Activated CD8-positive, alpha-beta memory T cell treated with anti-CD3 and anti-CD28 coated beads, Interleukin-2, amount 50 U/mL, for 24 hours (primary cell): Measurements from ENCODE around the gene GUCA1A.
"Not testable (repeated sequence)": the region's sequence is repeated elsewhere in the genome, so short reads cannot be mapped to it uniquely, and the experiment has no call there.

Experiments
- DNase-seq: peaks from one replicate; pipeline ENCODE4 v3.0.0-alpha.2; 2020; ENCODE audit errors: extremely low read depth

The GUCA1A gene

DNA sequence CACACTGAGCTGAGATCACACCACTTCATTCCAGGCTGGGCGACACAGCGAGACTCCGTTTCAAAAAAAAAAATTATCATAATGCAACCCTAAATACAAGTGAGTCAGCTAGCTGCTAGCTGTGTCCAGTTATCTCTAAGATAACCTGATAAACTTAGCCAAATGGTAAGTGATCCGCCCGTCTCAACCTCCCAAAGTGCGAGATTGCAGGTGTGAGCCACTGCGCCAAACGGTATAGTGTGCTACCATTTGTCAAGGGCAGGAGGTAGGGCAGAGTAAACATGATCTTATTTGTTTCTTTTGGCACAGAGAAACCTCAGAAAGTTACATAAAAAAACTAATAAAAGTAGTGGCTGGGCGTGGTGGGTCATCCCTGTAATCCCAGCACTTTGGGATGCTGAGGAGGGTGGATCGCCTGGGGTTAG, 26.0 kb upstream of the GUCA1A start:
- DNase-seq, result no peak

GRCh38 chr6:42148058-42148457, 25.1 kb upstream of the GUCA1A start:
- DNase-seq, result no peak

- no peak for DNase-seq
These were observed 22.9 kb upstream of the GUCA1A start for GRCh38 chr6:42150254-42150653.

DNA sequence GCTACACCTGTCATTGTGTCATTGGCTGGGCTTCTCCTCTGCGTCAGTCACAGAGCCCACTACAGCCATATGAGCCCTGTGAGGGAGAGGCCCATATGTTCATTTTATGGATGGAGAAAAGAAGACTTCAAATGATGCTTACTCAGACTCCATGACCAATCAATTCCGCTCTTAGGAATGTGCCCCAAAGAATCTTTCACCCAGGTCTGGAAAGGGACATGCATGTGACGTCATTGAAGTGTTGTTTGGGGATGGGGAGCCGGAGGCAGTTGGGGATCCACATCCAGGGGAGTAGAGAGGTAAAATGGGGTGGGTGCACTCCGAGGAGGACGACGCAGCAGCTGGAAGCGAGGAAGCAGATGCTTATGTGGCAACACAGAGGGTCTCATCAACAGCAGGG, 21.1 kb upstream of the GUCA1A start:
- no peak for DNase-seq

DNA sequence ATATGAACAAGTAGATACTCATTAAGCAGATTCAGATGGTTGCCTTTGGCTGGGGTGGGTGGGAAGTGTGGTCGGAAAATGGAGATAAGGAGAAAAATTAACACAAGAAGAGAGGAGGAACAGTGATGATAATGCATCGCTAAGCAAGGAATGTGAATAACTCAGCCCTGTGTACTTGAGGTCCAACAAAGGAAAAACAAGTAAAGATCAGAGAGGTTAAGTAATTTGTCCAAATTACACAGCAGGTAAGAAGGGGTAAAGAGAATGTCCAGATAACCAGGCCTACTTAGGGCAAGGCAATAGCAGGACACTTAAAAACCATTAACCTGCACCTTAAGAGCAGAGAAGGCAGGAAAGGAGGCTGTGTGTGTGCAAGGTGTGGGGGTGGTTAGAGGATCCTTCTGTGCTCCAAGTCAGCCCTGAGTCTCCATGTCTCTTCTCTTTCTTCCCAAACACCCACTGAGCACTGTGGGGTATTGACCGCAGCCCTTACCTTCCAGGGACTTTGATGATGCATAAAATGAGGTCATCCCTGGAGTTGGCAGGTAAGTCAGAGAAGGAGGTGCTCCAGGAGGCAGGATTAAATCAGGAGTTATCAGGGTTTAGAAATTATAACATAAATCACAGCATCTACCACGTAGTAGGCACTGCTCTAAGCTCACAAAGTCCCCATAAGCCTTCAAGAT, 20.5 kb upstream of the GUCA1A start:
- DNase-seq, result not testable (repeated sequence)

GRCh38 chr6:42153921-42154320, 19.2 kb upstream of the GUCA1A start:
- no peak for DNase-seq

- DNase-seq, result no peak
These were observed 18.5 kb upstream of the GUCA1A start for GRCh38 chr6:42154461-42155209.

DNA sequence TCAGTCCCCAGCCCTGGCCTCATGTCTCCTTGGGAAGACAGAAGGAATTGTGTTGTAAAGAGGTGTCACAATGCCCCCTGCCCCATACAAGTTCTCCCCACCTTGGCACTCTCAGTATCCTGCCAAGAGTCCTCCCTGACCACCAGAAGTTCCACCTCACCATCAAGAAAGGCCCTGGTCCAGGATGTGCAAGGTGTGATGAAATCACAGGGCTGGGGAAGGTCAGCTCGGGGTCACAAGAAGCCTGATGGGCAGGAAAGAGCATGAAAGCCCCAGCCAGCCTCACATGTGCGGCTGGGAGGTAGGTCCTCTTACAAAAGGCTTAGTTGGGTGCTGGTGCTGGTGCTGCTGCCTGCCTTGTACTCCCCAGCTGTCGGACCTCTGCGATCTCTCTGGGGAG, 17.9 kb upstream of the GUCA1A start:
- DNase-seq, result no peak

GRCh38 chr6:42156638-42157037, 16.5 kb upstream of the GUCA1A start:
- no peak for DNase-seq

DNA sequence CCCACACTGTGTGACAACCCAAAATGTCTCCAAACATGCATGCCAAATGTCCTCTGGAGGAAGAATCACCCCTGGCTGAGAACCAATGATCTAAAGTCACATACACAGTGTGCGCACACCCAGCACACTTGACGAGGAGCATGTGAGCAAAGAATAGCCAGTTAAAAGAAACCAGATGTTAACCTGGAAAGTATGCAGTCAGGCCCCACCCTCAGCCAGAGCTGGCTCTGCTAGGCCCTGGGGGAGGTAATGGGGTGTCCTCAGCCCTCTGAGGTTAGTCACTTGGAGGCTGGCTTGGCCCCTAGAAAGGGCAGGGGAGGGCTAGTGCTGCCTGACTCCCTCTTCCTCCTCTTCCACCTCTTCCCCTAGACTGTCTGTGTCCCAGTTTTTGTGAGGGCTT, 15.2 kb upstream of the GUCA1A start:
- no peak for DNase-seq

DNA sequence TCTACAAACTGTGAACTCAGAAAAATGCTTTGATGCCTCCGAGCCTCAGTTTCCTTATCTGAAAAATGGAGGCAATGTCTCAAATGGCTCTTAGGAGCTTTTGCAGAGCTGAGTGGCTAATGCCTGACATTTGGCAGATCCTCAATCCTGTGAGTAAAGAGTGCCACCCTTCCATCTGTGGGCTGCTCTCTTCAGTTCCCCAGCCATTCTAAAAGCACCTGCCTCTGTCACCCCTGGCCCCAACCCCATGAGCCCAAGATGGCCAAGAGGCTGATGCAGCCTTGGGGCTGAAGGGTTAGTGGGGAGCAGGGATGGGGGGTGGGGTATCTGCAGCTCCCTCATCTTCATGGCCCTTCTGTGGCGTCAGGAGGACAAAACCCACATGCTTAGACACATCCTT, 14.5 kb upstream of the GUCA1A start:
- DNase-seq, result no peak

DNA sequence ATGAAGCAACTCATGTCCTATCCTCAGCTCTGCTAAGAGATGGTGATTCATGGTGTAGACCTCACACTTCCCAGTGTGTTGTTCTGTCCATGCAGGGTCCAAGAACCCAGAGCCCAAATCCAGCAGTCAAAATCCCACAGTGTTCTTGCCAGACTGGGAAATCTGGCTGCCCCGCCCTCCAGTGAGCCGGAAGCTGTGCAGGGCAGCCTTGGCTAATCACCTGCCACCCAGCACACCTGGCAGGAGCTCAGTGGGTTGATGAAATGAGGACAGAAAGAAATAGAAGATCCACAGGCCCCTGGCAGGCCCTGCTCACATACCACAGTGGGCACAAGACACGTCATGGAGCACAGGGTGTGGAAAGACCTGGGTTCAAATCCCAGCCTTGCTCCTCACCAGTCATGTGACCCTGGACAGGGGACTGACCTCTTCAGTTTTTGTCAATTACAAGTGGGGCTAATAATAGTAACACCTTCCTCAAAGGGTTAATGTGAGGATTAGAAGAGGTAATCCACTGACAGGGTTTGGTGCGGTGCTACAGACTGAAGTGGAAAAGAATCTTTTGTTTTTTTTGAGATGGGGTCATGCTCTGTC, 13.6 kb upstream of the GUCA1A start:
- no peak for DNase-seq

- DNase-seq, result no peak
These were observed 10.8 kb upstream of the GUCA1A start for GRCh38 chr6:42162384-42162783.

DNA sequence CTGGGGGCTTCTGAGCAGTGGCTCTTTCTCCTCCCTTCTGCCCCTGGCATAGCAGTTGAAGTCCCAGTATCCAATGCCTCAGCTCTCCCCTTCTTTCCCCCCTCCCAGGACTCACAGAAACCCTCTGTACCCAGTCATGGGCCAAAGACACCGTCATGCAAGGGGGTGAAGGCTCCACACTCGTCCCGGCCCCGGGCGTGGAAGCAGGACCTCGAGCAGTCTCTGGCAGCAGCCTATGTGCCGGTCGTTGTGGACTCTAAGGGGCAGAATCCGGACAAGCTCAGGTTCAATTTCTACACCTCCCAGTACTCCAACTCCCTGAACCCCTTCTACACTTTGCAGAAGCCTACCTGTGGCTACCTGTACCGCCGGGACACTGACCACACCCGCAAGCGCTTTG, 10.4 kb upstream of the GUCA1A start:
- DNase-seq, result no peak

DNA sequence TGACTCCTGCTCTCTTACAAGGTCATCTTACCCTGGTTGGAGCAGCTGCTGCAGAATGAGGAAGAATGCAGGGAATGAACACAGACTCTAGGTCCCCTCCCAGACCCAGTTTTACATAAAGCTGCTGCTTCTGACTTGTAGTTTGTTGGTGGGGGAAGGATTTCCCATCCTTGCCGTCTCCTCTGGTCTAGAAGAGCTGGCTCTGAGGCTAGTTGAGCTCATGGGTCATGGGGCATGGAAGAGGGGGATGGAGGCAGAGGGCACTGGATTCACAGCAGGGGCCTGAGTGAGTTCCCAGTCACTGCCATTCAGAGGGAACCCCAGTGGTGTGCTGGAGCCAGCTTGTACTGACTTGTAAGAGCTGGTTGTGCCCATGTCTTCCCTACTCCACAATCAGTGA, 9.2 kb upstream of the GUCA1A start:
- no peak for DNase-seq

DNA sequence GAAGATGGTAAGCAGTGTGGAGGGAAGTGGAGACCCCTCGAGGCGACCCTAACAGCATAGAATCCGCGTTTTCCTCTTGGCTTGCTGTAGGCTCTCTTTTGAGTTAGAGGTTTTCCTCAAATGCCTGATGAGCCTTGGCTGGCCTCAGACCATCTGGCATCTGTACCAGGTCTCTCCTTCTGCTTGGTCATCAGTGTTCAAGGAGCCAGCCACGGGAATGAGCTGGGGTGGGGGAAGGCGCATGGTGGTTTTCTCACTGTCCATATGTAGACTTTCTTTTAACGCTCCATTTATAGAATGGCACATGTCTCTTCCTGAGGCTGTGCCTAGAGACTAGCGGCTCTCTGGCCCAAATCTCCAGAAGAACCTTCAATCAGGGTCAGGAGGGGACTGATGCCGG, 8.1 kb upstream of the GUCA1A start:
- no peak for DNase-seq

GRCh38 chr6:42166444-42167141, 6.6 kb upstream of the GUCA1A start:
- peak; percentile 63 for DNase-seq

- no peak for DNase-seq
These were observed 4.5 kb upstream of the GUCA1A start for GRCh38 chr6:42168650-42169049.

GRCh38 chr6:42169780-42170179, 3.4 kb upstream of the GUCA1A start:
- DNase-seq, result not testable (repeated sequence)

- no peak for DNase-seq
These were observed 1.2 kb upstream of the GUCA1A start for GRCh38 chr6:42171813-42172581.

DNA sequence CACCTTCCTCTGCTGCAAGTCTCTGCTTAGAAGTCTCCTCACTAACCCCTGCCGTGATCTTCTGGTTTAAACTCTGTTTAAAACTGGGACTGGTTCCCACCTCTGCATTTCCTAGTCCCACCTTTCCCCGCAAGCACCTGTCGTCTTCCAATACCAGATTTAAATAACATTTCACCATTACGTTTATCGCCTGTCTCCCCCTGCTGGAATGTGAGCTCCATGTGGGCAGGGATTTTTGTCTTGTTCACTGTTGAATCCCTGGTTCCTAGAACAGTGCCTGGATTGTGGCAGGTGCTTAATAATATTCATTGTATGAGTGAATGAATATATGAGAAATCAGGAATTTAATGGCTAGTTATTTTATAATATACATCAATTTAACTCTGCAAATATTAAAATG, 2.7 kb downstream of the GUCA1A start:
- no peak for DNase-seq

GRCh38 chr6:42176981-42177380, 3.8 kb downstream of the GUCA1A start:
- DNase-seq, result no peak
